ENCODE results near the gene ZNF135. TPM values are rescaled to one million over a fixed set of nuclear protein-coding genes. Genes with fewer than 3 reads are reported as not detected.

ZNF135 gene
- total and polyA plus RNA-seq, 8 donors = 3.3 to 32.6 (median 28.1) TPM

DNA sequence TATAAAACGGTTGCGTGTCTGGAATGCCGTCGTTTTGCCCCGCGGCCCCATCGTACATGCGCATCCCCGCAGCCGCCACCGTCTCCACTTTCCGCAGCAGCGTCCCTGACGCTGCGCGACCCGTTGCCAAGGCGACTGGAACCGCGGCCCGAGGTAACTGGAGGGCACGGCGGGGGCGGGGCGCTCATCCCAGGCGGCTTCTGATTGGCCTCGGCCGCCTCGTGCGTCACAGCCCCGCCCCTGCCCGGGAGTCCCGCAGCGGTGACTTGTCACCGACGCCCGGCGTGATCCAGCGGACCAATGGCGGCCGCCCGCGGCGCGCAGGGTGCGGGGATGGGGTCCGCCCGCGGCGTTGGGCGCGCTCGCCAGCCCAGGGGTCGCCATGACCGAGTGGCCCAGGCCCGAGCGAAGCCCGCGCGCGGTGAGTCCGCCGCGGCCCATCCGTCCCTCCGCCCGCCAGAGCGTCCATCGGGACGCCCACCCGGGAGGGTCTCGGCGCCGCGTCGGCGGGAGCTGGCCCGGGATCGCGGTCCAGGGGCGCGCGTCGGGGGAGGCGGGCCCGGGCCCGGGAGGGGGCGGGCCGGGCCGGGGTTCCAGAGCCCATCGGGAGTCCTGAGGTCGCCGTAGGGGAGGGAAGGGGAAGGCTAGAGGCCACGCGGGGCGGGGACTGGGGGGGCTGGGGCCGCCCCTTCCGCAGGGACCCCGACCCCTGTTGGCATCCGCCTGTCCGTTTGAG is 25.2 kb upstream of the ZNF135 start, which contains the start of gene ZSCAN1:
Gene ZSCAN1, plus strand, starts transcription at position 285 of the 736 bp plus-strand sequence. CDS start 3,812 bp downstream, outside the sequence.
- Histone ChIP-seq H3K4me1 (no peaks in the 10 kb centered on the region), H3K9me3 (peaks cover 0 to 63% of the 10 kb centered on the region in 2 donors), H3K4me3 (peak within 1 kb of the TSS; percentile 21 to 37), H3K27ac (no peak within 1 kb of the TSS), H3K36me3 (no peaks in the 10 kb centered on the region), H3K27me3 (peaks cover 0 to 63% of the 10 kb centered on the region in 2 donors)
- TF ChIP-seq, protein P1, sequence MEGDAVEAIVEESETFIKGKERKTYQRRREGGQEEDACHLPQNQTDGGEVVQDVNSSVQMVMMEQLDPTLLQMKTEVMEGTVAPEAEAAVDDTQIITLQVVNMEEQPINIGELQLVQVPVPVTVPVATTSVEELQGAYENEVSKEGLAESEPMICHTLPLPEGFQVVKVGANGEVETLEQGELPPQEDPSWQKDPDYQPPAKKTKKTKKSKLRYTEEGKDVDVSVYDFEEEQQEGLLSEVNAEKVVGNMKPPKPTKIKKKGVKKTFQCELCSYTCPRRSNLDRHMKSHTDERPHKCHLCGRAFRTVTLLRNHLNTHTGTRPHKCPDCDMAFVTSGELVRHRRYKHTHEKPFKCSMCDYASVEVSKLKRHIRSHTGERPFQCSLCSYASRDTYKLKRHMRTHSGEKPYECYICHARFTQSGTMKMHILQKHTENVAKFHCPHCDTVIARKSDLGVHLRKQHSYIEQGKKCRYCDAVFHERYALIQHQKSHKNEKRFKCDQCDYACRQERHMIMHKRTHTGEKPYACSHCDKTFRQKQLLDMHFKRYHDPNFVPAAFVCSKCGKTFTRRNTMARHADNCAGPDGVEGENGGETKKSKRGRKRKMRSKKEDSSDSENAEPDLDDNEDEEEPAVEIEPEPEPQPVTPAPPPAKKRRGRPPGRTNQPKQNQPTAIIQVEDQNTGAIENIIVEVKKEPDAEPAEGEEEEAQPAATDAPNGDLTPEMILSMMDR (IDR thresholded peaks at IDR 0.05) = no peak
- intact Hi-C loops (cut with DNase I) = no loop called here
- ATAC-seq = peak; percentile 95
- peak; percentile 83 to 99 (median 90) for DNase-seq

DNA sequence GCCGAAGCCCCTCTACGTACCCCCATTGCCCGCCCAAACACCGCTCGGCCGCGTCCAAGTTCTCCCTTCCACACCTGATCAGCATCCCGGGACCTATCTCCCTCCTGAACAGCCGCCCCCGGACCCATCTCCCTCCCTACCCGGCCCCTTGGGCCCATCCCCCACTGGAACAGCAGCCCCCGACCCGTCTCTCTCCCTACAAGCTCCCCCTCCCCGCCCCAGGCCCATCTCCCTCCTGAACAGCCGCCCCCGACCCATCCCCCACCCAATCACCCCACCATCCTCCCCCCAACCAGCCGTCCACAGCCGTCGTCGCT is 24.6 kb upstream of the ZNF135 start:
- H3K27ac ChIP-seq = no peak overlapping the region
- H3K4me1 ChIP-seq = no peaks in the 10 kb centered on the region
- H3K27me3 ChIP-seq = peaks cover 0 to 66% of the 10 kb centered on the region in 2 donors
- TF ChIP-seq, protein P1 (IDR thresholded peaks at IDR 0.05) = no peak
- peak overlapping the region; percentile 21 to 37 for H3K4me3 ChIP-seq
- H3K9me3 ChIP-seq = peaks cover 0 to 64% of the 10 kb centered on the region in 2 donors
- DNase-seq = no peak
- ATAC-seq = no peak
- H3K36me3 ChIP-seq = no peaks in the 10 kb centered on the region
- intact Hi-C loops (cut with DNase I) = no loop called here

DNA sequence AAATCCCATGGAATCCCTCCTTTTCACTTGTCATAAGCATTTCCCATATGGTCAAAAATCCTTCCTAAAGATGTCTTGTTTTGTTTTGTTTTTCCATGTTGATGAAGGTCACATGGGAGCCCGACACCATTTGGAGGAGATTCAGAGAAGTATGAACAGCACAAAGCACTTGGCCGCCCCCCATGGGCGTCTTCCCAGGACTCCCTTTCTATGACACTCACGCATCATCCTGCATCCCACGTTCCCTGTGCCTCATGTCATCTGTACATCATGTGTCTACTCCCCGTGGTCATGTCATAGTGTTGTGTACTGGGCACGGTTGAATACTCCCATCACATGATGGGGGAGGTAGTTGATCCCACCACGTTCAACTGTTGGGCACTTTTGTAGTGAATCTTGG is 23.2 kb upstream of the ZNF135 start:
- H3K4me3 ChIP-seq = no peak overlapping the region
- H3K4me1 ChIP-seq = no peaks in the 10 kb centered on the region
- TF ChIP-seq, protein P1 (IDR thresholded peaks at IDR 0.05) = no peak
- DNase-seq = no peak
- intact Hi-C loops (cut with DNase I) = no loop called here
- ATAC-seq = no peak
- H3K27ac ChIP-seq = no peak overlapping the region
- H3K27me3 ChIP-seq = peaks cover 0 to 66% of the 10 kb centered on the region in 2 donors
- H3K9me3 ChIP-seq = peaks cover 0 to 71% of the 10 kb centered on the region in 2 donors
- no peaks in the 10 kb centered on the region for H3K36me3 ChIP-seq

DNA sequence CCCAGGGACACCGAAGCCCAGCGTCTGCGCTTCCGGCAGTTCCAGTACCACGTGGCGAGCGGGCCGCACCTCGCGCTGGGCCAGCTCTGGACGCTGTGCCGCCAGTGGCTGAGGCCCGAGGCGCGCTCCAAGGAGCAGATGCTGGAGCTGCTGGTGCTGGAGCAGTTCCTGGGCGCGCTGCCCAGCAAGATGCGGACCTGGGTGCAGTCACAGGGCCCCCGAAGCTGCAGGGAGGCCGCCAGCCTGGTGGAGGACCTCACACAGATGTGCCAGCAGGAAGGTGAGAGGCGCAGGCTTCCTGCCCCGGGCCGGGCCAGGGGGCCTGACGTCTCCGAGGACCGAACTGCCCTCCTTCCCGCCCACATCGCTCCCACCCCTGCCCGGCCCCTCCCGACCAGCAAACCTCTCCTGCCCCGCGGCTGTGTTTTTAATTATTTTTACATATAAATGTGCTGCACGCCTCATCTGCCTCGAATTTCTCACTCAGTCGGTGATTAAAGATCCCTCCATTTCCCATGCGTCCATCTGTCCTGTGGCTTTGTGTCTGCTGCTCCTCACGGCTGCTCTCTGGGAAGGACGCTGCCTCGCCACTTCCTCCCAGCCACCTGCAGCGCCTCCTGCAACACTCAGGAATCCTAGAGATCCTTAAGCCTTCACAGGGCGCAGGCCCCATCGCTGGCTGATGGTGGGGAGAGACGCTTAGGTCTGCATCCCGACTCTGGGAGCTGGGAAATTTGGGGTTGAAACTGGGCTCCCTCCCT is 21.0 kb upstream of the ZNF135 start:
- peak in 1 of 4 donors; percentile 33 for DNase-seq
- H3K27me3 ChIP-seq = peaks cover 0 to 60% of the 10 kb centered on the region in 2 donors
- H3K4me3 ChIP-seq = no peak overlapping the region
- TF ChIP-seq, protein P1 (IDR thresholded peaks at IDR 0.05) = no peak
- H3K9me3 ChIP-seq = peaks cover 0 to 82% of the 10 kb centered on the region in 2 donors
- H3K27ac ChIP-seq = no peak overlapping the region
- no peaks in the 10 kb centered on the region for H3K36me3 ChIP-seq
- no peak for ATAC-seq
- H3K4me1 ChIP-seq = no peaks in the 10 kb centered on the region
- intact Hi-C loops (cut with DNase I) = no loop called here

DNA sequence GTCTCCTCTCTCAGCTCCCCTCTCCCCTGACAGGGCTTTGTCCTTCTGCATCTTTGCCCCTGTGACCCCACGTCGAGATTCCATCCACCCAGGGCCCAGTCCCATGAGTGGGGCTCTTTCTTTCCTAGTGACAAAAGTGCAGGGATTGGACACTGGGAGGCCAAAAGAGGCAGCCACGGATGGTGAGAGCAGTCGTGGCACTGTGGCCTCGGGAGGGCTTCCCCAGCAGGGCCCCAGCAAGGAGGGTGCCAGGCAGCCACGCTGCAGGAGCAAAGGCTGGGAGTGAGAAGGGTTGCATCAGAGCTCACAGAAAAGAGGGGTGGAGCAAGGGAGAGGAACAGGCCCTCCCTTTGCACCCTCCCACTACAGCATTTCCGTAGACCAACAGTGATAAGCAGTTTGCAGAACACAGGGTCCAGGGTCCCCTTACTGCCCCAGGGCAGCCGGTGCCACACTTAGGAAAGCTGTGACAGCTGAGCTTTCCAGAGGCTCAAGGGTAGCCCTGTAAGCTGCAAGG is 20.3 kb upstream of the ZNF135 start:
- Histone ChIP-seq H3K27ac (no peak overlapping the region), H3K36me3 (no peaks in the 10 kb centered on the region), H3K4me3 (no peak overlapping the region), H3K9me3 (peaks cover 0 to 83% of the 10 kb centered on the region in 2 donors), H3K4me1 (no peaks in the 10 kb centered on the region), H3K27me3 (peaks cover 0 to 54% of the 10 kb centered on the region in 2 donors)
- no peak for ATAC-seq
- intact Hi-C loops (cut with DNase I) = no loop called here
- TF ChIP-seq, protein P1 (IDR thresholded peaks at IDR 0.05) = no peak
- DNase-seq = peak in 1 of 4 donors; percentile 61
